Ramos (cell line): ENCODE data around the gene MRPL55.
"Not testable (repeated sequence)": the region's sequence is repeated elsewhere in the genome, so short reads cannot be mapped to it uniquely, and the experiment has no call there.

Experiments
- in situ Hi-C: fragments of 300-500 bp; cut with MboI; formaldehyde crosslinking; loops from one replicate; pipeline ENCODE4 v1.14.3; 2022; ENCODE audit warnings: low sequenced_read_pairs; ENCODE audit not compliant: unreplicated experiment

MRPL55 gene

GRCh38 chr1:228125185-228125584, 16.1 kb upstream of the MRPL55 start:
- in situ Hi-C loops = loop anchor here (10.0 kb wide), 1 partner anchor 50 kb away; no protein-coding TSS in a partner anchor

DNA sequence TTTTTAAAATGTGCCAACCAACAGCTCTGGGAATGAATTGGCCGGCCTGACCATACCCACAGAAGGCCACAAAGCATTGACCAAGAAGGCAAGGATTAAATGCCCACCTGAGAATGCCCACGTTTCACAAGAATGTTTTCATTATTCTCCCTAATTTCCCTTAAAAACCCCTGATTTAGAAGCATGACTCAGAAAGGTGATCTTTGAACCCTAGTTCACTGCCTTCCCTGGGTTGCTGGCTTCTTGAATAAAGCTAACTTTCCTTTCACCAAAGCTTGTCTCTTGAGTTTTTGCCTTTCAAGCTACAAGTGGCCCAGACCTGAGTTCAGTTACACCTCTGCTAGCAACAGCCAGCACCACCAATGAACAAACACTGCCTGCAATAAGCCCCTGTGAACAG, 14.4 kb upstream of the MRPL55 start:
- in situ Hi-C loops = loop anchor here (10.0 kb wide), 1 partner anchor 51 kb away; no protein-coding TSS in a partner anchor

DNA sequence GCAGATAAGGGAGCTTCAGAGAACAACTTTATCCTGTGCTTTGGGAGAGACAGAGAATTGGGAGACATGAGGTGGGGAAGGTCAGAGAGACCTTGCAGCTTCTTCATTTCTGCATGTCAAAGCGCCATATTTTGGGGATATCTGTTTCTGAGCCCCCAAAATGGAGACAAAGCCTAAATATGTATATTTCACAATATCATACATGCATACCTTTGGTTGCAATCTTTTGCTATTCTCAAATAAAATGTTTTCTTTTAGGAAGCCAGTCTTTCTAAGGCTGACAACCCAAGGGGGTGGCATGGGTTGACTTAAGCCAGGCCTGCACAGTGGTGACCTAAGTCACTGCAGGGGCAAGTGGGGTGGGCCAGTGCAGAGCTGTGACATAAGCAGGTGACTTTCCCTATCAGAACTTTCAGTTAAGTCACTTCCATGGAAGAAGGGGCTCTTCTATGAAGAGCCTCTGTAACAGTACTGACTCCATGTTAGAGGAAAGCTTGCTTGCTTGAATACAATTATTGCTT, 13.9 kb upstream of the MRPL55 start:
- in situ Hi-C loops = loop anchor here (10.0 kb wide), 1 partner anchor 52 kb away; no protein-coding TSS in a partner anchor

DNA sequence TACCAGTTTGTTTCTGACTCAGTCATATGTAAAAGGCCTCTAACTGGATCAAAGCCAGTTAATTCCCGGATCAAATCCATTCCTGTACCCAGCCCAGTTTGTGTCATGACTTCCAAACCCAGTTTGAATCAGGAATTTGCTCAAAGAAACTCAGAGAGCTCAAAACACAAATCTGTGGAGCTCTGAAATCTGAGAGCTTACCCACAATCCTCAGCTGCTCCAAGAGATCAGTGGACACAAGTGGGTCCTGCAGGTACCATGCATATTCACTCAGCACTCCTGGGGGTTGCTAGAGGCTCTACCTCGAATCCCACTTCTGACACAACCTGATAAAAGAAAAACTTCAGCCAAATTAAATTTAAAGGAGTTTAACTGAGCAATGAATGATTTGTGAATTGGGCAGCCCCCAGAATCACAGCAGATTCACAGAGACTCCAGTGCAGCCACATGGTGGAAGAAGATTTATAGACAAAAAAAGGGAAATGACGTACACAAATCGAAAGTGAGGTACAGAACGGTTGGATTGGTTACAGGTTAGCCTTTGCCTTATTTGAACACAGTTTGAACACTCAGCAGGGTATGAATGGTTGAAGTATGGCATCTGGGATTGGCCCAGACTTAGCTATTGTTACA, 11.9 kb upstream of the MRPL55 start:
- in situ Hi-C loops = loop anchor here (10.0 kb wide), 1 partner anchor 54 kb away; no protein-coding TSS in a partner anchor

DNA sequence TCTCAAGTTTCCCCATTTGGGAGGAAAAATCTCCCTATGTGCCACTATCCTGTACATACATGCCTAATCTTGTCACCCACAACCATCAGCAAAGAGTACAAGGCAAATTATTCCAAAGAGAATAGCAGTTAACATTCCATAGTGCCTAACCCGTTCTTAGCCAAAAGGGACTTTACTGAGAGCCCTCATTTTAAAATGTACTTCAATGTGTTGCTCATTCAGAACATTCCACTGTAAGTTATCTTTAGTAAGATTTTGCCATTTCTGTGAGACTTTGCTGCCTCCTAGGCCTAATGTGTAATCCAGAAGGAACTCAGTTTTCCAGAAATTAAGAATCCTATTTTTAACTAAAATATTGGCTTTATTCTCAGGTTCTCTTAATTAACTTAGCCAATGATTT, 11.3 kb upstream of the MRPL55 start:
- in situ Hi-C loops = loop anchor here (10.0 kb wide), 1 partner anchor 54 kb away; no protein-coding TSS in a partner anchor

DNA sequence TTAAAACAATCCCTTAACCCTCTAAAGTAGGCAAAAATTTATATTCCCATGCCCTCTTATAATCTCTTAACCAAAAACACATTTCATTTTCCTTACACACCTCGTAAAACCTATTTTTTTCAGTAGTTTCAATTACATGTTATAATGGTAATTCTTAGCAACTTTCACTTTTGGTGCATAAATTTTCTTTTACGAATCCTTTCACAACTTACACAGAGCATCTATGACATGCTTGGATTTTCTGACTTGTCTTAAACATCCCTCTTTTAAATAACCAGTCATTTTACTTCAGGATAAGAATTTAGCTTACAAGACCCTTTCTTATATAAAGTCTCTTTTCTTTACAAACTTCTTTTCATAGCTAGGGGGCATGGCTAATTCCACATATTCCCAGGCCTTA, 8.9 kb upstream of the MRPL55 start:
- in situ Hi-C loops = no loop called here

GRCh38 chr1:228117335-228117734, 8.2 kb upstream of the MRPL55 start:
- in situ Hi-C loops = no loop called here

DNA sequence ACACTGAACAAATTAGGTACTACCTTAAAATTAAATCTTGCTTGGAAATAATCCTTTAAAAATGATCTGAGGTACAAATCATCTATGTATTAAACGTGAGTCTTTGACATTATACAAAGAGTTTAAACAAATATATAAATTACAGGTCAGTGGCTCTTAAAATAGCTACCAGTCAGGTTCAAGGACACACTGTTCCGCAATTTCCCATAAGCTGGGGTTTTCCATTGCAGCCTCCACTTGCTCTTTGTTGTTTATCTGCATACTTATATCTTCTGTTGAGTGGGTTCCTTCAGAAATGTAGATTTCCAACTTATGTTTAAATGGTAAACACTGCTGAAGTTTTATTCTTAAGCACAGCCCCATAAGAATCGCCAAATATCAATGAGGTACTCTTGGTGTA, 5.7 kb upstream of the MRPL55 start:
- in situ Hi-C loops = no loop called here

GRCh38 chr1:228112617-228113016, 3.5 kb upstream of the MRPL55 start:
- in situ Hi-C loops = no loop called here

DNA sequence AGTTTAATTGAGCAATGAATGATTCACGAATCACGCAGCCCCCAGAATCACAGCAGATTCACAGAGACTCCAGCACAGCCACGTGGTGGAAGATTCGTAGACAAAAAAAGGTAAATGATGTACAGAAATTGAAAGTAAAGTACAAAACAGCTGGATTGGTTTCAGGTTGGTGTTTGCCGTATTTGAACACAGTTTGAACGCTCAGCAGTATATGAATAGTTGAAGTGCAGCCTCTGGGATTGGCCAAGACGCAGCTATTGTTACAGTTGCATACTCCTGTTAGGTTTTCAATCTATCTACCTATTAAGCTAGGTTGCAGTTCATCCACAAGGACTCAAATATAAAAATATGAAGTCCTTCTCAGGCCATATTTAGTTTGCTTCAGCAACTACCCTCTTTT, 3.1 kb upstream of the MRPL55 start:
- in situ Hi-C loops = no loop called here

- in situ Hi-C loops = not testable (repeated sequence)
These were observed 2.2 kb upstream of the MRPL55 start for GRCh38 chr1:228111315-228111714.

- in situ Hi-C loops = no loop called here
These were observed 1.5 kb upstream of the MRPL55 start for GRCh38 chr1:228110556-228110955.

- in situ Hi-C loops = no loop called here
These were observed 926 bp upstream of the MRPL55 start for GRCh38 chr1:228109962-228110488.

GRCh38 chr1:228108742-228109072, 392 bp downstream of the MRPL55 start:
- in situ Hi-C loops = no loop called here

- in situ Hi-C loops = no loop called here
These were observed 926 bp downstream of the MRPL55 start for GRCh38 chr1:228108055-228108690.

- in situ Hi-C loops = no loop called here
These were observed 1.5 kb downstream of the MRPL55 start for GRCh38 chr1:228107636-228108035.

- in situ Hi-C loops = no loop called here
These were observed 2.4 kb downstream of the MRPL55 start for GRCh38 chr1:228106800-228107054.

DNA sequence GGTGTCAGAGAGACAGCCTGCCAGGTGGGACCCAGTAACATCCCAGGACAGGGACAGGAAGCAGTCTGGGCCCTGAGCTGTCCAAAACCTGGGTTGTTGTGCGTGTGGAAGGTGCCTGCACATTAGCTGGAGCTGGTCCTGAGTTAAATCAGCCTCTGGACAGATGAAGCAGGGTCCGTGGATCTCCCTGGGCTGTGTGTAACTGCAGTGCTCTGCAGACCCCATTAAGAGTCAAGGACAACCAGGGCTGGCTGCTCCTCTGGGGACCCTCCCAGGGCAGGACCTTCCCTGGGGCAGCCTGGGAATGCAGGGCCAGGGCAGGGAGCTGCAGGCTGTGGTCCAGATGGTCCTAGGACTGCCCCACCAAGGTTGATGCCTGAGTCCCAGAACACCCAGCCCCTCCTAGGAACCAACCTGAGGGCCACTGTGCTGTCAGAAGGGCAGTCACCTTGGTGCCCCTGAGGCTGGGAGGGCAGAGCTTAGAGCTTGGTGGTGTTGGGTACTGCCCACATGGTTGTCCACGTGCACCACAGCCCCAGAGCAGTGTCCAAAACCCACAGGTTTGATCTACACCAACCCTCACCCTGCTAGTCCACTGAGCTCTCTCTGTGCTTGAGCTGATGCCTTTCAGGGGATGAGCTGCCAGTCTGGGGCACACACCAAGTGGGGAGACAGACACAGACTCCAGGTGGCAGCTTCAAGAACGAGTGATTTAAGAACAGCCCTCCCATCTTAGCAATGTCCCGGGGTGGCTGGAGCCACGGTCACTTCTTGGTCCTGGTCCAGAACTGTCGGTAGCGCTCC, 2.9 kb downstream of the MRPL55 start:
- in situ Hi-C loops = no loop called here

- in situ Hi-C loops = no loop called here
These were observed 3.7 kb downstream of the MRPL55 start for GRCh38 chr1:228105270-228105995.

- in situ Hi-C loops = no loop called here
These were observed 4.4 kb downstream of the MRPL55 start for GRCh38 chr1:228104526-228105269.
